GM19238 (cell line): ENCODE data around the gene LAMB3.

Experiments used
- DNase-seq: peaks from one replicate; pipeline ENCODE4 v3.0.0; 2011; ENCODE audit warnings: low spot score; ENCODE audit not compliant: insufficient read length

LAMB3 gene

DNA sequence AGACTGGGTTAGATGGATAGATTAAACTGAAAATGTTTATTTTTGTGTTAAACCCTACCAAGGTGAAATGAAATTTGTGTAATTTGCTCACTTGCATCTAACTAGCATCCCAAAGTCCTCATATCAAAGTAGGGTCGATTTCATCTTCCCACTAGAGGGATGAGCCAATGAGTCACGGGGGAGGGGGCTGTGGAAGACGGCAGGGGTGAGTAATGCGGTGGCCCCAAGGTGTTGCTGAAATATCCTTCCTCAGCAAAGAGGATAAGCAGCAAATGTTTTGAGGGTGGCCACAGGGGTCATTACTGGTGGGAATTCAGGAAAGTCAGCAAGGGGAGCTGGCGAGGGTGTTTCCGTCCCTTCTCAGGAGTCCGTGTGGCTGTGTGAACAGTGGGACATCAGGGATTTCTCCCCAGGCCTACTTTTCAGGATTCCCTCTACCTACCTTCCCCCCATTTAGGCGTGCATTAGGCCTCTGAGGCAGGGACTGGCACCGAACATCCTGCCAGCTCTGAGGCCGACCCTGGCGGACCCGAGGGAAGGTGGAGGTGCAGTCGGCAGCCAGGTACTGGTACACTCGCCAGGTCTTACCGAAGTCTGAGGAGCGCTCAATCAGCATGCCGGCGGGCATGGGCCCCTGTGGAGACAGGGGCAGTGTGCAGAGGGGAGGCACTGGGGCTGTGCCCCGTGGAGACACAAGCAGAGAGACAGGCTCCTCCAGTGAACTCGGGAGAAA, 18.1 kb downstream of the LAMB3 start:
- no peak for DNase-seq

- DNase-seq: no peak
Measured at GRCh38 chr1:209633335-209633997, 18.8 kb downstream of the LAMB3 start.

DNA sequence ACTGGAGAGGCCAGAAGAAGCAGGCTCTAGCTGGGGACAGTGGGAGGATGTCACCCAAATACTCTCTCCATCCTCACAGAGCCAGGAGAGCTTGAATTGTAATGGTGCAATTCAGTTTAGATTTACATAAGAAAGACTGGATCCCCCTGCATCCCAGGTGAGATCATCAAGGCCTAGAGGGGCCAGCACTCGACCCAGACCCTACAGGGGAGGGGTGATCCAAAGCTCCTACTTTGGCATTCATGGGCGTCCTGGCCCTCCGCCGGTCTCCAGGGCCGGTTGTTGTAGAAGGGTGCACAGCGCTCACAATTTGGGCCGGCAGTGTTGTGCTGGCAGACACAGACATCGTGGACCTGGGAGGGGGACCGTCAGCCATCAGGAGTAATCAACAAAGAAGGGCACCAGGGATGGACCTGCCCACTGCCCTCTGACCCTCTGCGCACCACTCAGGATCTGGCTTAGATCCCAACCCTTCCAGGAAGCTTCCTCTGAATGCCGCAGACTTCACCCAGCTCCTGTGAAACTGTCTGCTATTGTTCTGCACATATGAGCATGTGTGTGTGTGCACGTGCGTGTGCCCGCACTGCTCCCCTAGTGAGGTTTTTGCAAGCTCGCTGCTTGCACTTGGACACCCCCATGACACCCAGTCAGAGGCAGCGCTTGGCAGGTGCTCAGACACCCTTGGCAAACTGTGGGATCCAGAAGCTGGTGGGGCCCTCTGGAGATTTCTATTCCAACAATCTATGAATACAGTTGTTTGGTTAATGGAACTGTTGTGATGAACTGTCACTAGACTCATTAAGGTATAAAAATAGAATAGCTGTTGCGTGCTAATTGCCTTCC, 21.6 kb downstream of the LAMB3 start:
- DNase-seq: no peak

- DNase-seq: no peak
Measured at GRCh38 chr1:209629621-209630382, 22.4 kb downstream of the LAMB3 start.

GRCh38 chr1:209628618-209629299, 23.5 kb downstream of the LAMB3 start:
- no peak for DNase-seq

- DNase-seq: peak; percentile 72
Measured at GRCh38 chr1:209627732-209628196, 24.5 kb downstream of the LAMB3 start.

- no peak for DNase-seq
Measured at GRCh38 chr1:209627027-209627731, 25.0 kb downstream of the LAMB3 start.

- no peak for DNase-seq
Measured at GRCh38 chr1:209626346-209627026, 25.7 kb downstream of the LAMB3 start.

- no peak for DNase-seq
Measured at GRCh38 chr1:209625791-209626285, 26.4 kb downstream of the LAMB3 start.

- DNase-seq: no peak
Measured at GRCh38 chr1:209624558-209625549, 27.4 kb downstream of the LAMB3 start.

DNA sequence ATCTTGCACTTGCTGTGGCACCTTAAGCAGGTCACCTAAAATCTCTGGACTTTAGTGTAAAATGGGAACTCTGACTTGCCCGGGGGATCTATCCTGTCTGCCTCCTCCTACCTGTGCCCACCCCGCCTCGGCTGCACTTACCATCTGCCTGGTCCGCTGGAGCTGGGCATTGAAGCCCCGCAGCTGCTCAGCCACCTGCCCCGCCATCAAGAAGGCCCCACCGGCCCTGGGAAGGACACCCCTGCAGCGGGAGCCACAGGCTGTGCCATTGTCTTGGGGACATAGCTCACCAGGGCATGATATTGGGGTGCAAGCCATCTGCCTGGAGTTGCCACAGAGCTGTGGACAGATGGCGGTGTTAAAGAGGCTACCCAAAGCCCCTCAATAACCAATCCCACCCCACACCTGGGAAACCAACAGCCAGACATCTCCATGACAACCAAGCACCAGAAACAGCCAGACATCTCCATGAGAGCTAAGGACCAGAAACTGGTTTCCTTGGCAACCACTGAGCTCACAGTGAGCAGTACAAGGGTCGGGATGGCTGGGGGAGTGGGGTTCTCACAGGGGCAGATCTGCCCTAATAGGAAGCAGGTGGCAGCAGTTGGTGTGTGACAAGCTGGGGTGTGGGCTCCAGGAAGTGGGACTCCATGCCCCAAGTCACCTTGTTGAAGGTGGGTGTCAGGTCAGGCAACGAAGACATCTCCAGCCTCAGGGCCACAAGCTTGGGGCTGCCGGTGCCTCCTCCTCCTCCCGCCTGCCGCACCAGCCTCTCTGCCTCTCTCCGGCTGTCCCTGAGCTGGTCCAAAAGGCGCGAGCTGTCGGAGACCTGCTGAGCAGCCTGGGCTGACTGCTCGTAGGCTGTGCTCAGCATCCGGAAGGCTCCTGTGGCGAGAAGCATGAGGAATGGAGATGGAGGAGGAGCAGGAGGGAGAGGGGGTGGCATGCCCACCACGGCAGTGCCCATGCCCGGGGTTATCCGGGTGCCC, 29.1 kb downstream of the LAMB3 start:
- no peak for DNase-seq

DNA sequence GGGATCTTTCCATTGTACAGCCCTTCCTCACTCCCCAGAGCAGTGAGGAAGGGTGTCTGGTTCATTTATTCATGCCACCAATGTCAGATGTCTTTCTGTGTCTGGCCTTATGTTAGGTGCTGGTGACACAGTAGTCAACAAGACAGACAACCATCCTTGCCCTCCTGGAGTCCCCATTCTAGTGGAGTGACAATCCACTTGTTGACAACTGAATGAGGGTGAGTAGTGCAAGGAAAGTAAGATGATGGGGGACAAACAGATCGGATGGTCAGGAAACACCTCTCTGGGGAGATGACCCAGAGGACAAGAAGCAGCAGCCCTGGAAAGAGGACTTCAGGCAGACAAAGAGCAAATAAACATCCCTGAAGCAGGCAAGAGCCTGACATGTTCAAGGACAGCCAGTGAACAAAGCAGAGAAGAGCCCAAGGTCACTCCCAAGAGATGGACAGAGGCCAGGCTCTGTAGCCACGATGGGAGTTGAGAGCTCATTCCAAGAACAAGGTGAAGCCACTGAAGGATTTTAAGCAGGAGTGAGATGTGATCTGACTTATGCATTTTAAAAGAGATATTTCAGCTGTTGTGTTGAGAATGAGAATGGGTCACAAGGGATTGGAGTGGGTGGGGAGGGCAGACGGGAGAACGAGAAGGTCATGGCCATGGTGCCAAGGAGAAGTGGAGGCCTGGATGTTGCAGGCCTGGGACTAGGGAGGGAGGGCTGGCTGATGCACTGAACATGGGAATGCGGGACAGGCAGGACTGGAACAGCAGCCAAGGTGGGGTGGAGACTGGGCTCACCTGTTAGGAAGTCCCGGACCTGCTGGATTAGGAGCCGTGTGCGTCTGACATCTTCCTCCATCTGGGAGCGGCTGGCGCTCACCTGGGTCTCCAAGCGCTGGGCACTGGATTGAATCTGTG, 30.2 kb downstream of the LAMB3 start:
- DNase-seq: no peak

- DNase-seq: no peak
Measured at GRCh38 chr1:209621286-209621685, 30.9 kb downstream of the LAMB3 start.

DNA sequence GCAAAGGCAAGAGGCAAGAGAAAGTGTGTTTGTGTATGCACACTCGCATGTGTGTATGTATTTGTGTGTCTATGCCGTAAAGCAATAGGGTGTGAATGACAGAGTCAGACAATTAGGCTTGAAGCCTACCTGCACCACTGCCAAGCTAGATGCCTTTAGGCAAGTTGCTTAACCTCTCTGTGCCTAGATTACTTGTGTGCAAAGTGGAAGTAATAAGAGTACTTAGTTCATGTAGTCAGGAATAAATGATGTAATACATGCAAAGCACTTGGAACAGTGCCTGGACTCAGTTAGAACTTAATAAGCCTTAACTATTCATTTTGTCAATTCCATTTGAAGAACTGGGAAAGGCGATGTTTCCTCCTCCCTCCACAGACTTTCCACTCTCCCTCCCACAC, 31.7 kb downstream of the LAMB3 start:
- no peak for DNase-seq

GRCh38 chr1:209619696-209620486, 32.3 kb downstream of the LAMB3 start:
- no peak for DNase-seq
